ENCODE measurements around the gene PCOLCE2. TPM values are rescaled to one million over a fixed set of nuclear protein-coding genes. Genes with fewer than 3 reads are reported as not detected.

Gene PCOLCE2
- total RNA-seq, 1 experiment from 2014 or later, result 14.6 TPM

DNA sequence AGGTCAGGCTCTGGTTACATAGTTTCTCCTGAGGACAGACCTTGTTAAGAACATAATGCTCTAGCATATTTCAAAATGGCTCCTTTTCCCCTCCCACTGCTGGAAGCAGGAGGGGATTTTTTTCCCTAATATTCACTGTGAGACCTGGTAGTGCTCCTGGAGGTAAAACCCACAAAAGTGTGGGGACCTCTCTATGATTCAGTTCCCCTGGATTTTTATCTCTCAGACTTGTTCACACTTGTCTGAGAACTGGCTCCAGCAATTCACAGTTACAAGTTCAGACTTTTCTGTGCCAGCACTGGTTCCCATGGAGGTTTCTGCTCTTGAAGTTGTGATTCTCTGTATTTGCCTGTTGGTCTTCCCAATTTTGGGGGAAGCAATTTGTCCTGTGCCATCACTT, 36.3 kb upstream of the PCOLCE2 start:
- Histone ChIP-seq H3K27me3 (ENCODE audit: control insufficient read depth, insufficient read depth, low read length) (no peaks in the 10 kb centered on the region; the same call in 1 of the 2 replicates), H3K4me3 (ENCODE audit: low read depth in 2 of 2, low read length in 2 of 2) (no peak overlapping the region), H3K9me3 (ENCODE audit: control insufficient read depth, insufficient read depth, low read depth, low read length) (no peaks in the 10 kb centered on the region), H3K27ac (ENCODE audit: low read length) (no peak overlapping the region), H3K36me3 (ENCODE audit: control insufficient read depth, insufficient read depth, low read length) (no peaks in the 10 kb centered on the region), H3K4me1 (ENCODE audit: control insufficient read depth, insufficient read depth, low read length) (no peaks in the 10 kb centered on the region)
- intact Hi-C loops (cut with micrococcal nuclease; ENCODE audit: unreplicated experiment), result no loop called here
- BruUV-seq (replicated peaks), result no TSS peak
- POLR2A ChIA-PET, result no interaction called here
- in situ Hi-C loops (cut with HindIII; ENCODE audit: low pct_unique_long_range_greater_than_20kb, low sequenced_read_pairs), result no loop called here
- no peak for TF ChIP-seq SIN3A (IDR thresholded peaks at IDR 0.05; ENCODE audit: borderline replicate concordance, insufficient read depth, low read depth, low read length)
- TF ChIP-seq POLR2AphosphoS5 (IDR thresholded peaks at IDR 0.05; ENCODE audit: low read depth, low read length), result no peak
- TF ChIP-seq, protein P1, sequence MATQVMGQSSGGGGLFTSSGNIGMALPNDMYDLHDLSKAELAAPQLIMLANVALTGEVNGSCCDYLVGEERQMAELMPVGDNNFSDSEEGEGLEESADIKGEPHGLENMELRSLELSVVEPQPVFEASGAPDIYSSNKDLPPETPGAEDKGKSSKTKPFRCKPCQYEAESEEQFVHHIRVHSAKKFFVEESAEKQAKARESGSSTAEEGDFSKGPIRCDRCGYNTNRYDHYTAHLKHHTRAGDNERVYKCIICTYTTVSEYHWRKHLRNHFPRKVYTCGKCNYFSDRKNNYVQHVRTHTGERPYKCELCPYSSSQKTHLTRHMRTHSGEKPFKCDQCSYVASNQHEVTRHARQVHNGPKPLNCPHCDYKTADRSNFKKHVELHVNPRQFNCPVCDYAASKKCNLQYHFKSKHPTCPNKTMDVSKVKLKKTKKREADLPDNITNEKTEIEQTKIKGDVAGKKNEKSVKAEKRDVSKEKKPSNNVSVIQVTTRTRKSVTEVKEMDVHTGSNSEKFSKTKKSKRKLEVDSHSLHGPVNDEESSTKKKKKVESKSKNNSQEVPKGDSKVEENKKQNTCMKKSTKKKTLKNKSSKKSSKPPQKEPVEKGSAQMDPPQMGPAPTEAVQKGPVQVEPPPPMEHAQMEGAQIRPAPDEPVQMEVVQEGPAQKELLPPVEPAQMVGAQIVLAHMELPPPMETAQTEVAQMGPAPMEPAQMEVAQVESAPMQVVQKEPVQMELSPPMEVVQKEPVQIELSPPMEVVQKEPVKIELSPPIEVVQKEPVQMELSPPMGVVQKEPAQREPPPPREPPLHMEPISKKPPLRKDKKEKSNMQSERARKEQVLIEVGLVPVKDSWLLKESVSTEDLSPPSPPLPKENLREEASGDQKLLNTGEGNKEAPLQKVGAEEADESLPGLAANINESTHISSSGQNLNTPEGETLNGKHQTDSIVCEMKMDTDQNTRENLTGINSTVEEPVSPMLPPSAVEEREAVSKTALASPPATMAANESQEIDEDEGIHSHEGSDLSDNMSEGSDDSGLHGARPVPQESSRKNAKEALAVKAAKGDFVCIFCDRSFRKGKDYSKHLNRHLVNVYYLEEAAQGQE (IDR thresholded peaks at IDR 0.05; ENCODE audit: insufficient read depth in 1 of 2, low read depth in 2 of 2, low read length in 1 of 2), result no peak
- no peak for TF ChIP-seq TCF7L2 (IDR thresholded peaks at IDR 0.05; ENCODE audit: low read depth, low read length)
- TF ChIP-seq CTCF (IDR thresholded peaks at IDR 0.05), result no peak
- ATAC-seq, result no peak
- DNase-seq (ENCODE audit: low read depth, low spot score), result no peak
- CTCF ChIA-PET, result interaction anchor here (0.6 kb wide), 1 partner anchor 16 kb away, joined by 6 read pairs; no protein-coding TSS in a partner anchor

DNA sequence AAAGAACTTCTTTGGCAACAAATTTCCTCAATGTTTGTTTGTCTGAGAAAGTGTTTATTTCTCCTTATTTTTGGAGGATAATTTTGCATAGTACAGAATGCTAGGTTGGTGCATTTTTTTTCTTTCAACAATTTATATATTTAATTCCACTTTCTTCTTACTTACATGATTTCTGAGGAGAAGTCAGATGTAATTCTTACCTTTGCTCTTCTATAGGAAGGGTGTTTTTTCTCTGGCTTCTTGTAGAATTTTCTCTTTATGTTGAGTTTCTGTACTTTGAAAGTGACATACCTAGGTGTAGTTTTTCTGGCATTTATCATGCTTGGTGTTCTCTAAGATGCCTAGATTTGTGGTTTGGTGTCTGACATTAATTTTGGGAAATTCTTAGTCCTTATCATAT, 34.8 kb upstream of the PCOLCE2 start:
- Histone ChIP-seq H3K27me3 (ENCODE audit: control insufficient read depth, insufficient read depth, low read length) (peaks cover 2% of the 10 kb centered on the region; the same call in 1 of the 2 replicates), H3K36me3 (ENCODE audit: control insufficient read depth, insufficient read depth, low read length) (no peaks in the 10 kb centered on the region), H3K9me3 (ENCODE audit: control insufficient read depth, insufficient read depth, low read depth, low read length) (no peaks in the 10 kb centered on the region), H3K27ac (ENCODE audit: low read length) (no peak overlapping the region), H3K4me1 (ENCODE audit: control insufficient read depth, insufficient read depth, low read length) (no peaks in the 10 kb centered on the region), H3K4me3 (ENCODE audit: low read depth in 2 of 2, low read length in 2 of 2) (no peak overlapping the region)
- no peak for TF ChIP-seq TCF7L2 (IDR thresholded peaks at IDR 0.05; ENCODE audit: low read depth, low read length)
- no peak for TF ChIP-seq POLR2AphosphoS5 (IDR thresholded peaks at IDR 0.05; ENCODE audit: low read depth, low read length)
- TF ChIP-seq, protein P1 (IDR thresholded peaks at IDR 0.05; ENCODE audit: insufficient read depth in 1 of 2, low read depth in 2 of 2, low read length in 1 of 2), result no peak
- TF ChIP-seq CTCF (IDR thresholded peaks at IDR 0.05), result no peak
- no peak for TF ChIP-seq SIN3A (IDR thresholded peaks at IDR 0.05; ENCODE audit: borderline replicate concordance, insufficient read depth, low read depth, low read length)
- POLR2A ChIA-PET, result no interaction called here
- ATAC-seq (no peak), DNase-seq (ENCODE audit: low read depth, low spot score) (no peak)
- CTCF ChIA-PET, result no interaction called here
- BruUV-seq (replicated peaks), result no TSS peak
- in situ Hi-C loops (cut with HindIII; ENCODE audit: low pct_unique_long_range_greater_than_20kb, low sequenced_read_pairs), result no loop called here
- intact Hi-C loops (cut with micrococcal nuclease; ENCODE audit: unreplicated experiment), result no loop called here
